ENCODE data around the gene TMEM187. TPM values are rescaled to one million over a fixed set of nuclear protein-coding genes. Genes with fewer than 3 reads are reported as not detected.

Gene TMEM187
- total RNA-seq, 1 donor: 6.9 TPM

GRCh38 chrX:153951683-153952372 lies 20.7 kb upstream of the TMEM187 start:
- DNase-seq (ENCODE audit: insufficient read length, low spot score, missing footprints): no peak
- H3K4me1 ChIP-seq (ENCODE audit: insufficient read depth, low read length): no peaks in the 10 kb centered on the region
- no peak overlapping the region for H3K27ac ChIP-seq (ENCODE audit: low read depth, low read length)
- H3K4me2 ChIP-seq (ENCODE audit: insufficient read depth, low read length): no peak overlapping the region
- TF ChIP-seq CTCF (IDR thresholded peaks at IDR 0.05; ENCODE audit: extremely low read depth, low read depth, low read length): no peak
- H3K79me2 ChIP-seq (ENCODE audit: insufficient read depth, low read length): no peaks in the 10 kb centered on the region
- H2AFZ ChIP-seq (ENCODE audit: low read length): no peak overlapping the region
- peaks cover 62% of the 10 kb centered on the region for H3K36me3 ChIP-seq (ENCODE audit: insufficient read depth, low read length)
- no peaks in the 10 kb centered on the region for H3K27me3 ChIP-seq (ENCODE audit: insufficient read depth, low read length)
- H3K9me3 ChIP-seq (ENCODE audit: low read depth, low read length): no peaks in the 10 kb centered on the region
- no peaks in the 10 kb centered on the region for H4K20me1 ChIP-seq (ENCODE audit: insufficient read depth, low read length)
- H3K4me3 ChIP-seq (ENCODE audit: insufficient read depth, low read length): no peak overlapping the region

GRCh38 chrX:153952373-153953026 lies 20.1 kb upstream of the TMEM187 start:
- no peak overlapping the region for H3K27ac ChIP-seq (ENCODE audit: low read depth, low read length)

GRCh38 chrX:153953342-153953830 lies 19.2 kb upstream of the TMEM187 start:
- Histone ChIP-seq H3K36me3 (ENCODE audit: insufficient read depth, low read length) (peaks cover 75% of the 10 kb centered on the region), H3K4me3 (ENCODE audit: insufficient read depth, low read length) (no peak overlapping the region), H2AFZ (ENCODE audit: low read length) (no peak overlapping the region), H4K20me1 (ENCODE audit: insufficient read depth, low read length) (peaks cover 2% of the 10 kb centered on the region), H3K4me2 (ENCODE audit: insufficient read depth, low read length) (no peak overlapping the region), H3K4me1 (ENCODE audit: insufficient read depth, low read length) (no peaks in the 10 kb centered on the region), H3K27me3 (ENCODE audit: insufficient read depth, low read length) (no peaks in the 10 kb centered on the region), H3K9me3 (ENCODE audit: low read depth, low read length) (no peaks in the 10 kb centered on the region), H3K79me2 (ENCODE audit: insufficient read depth, low read length) (no peaks in the 10 kb centered on the region), H3K27ac (ENCODE audit: low read depth, low read length) (no peak overlapping the region)
- TF ChIP-seq CTCF (IDR thresholded peaks at IDR 0.05; ENCODE audit: extremely low read depth, low read depth, low read length): peak; percentile 91
- peak; percentile 99 for DNase-seq (ENCODE audit: insufficient read length, low spot score, missing footprints)

More at GRCh38 chrX:153952373-153953026, 20.1 kb upstream of the TMEM187 start:
- Histone ChIP-seq H3K4me1 (ENCODE audit: insufficient read depth, low read length) (no peaks in the 10 kb centered on the region), H3K4me3 (ENCODE audit: insufficient read depth, low read length) (no peak overlapping the region), H3K79me2 (ENCODE audit: insufficient read depth, low read length) (no peaks in the 10 kb centered on the region), H2AFZ (ENCODE audit: low read length) (no peak overlapping the region), H3K36me3 (ENCODE audit: insufficient read depth, low read length) (peaks cover 66% of the 10 kb centered on the region), H4K20me1 (ENCODE audit: insufficient read depth, low read length) (no peaks in the 10 kb centered on the region), H3K9me3 (ENCODE audit: low read depth, low read length) (no peaks in the 10 kb centered on the region), H3K27me3 (ENCODE audit: insufficient read depth, low read length) (no peaks in the 10 kb centered on the region), H3K4me2 (ENCODE audit: insufficient read depth, low read length) (no peak overlapping the region)
- TF ChIP-seq CTCF (IDR thresholded peaks at IDR 0.05; ENCODE audit: extremely low read depth, low read depth, low read length): no peak
- DNase-seq (ENCODE audit: insufficient read length, low spot score, missing footprints): no peak

GRCh38 chrX:153953892-153954557 lies 18.5 kb upstream of the TMEM187 start:
- H3K4me2 ChIP-seq (ENCODE audit: insufficient read depth, low read length): no peak overlapping the region
- H3K36me3 ChIP-seq (ENCODE audit: insufficient read depth, low read length): peaks cover 81% of the 10 kb centered on the region
- no peaks in the 10 kb centered on the region for H3K27me3 ChIP-seq (ENCODE audit: insufficient read depth, low read length)
- no peak overlapping the region for H3K27ac ChIP-seq (ENCODE audit: low read depth, low read length)
- no peaks in the 10 kb centered on the region for H3K79me2 ChIP-seq (ENCODE audit: insufficient read depth, low read length)
- H3K4me3 ChIP-seq (ENCODE audit: insufficient read depth, low read length): no peak overlapping the region
- H2AFZ ChIP-seq (ENCODE audit: low read length): no peak overlapping the region
- peaks cover 2% of the 10 kb centered on the region for H4K20me1 ChIP-seq (ENCODE audit: insufficient read depth, low read length)
- no peak for TF ChIP-seq CTCF (IDR thresholded peaks at IDR 0.05; ENCODE audit: extremely low read depth, low read depth, low read length)
- H3K9me3 ChIP-seq (ENCODE audit: low read depth, low read length): no peaks in the 10 kb centered on the region
- DNase-seq (ENCODE audit: insufficient read length, low spot score, missing footprints): no peak
- H3K4me1 ChIP-seq (ENCODE audit: insufficient read depth, low read length): no peaks in the 10 kb centered on the region

Measured in osteoblast (primary cell).